GM19193 (cell line): ENCODE results near the gene ATP5PD.

Experiments used
- POLR2A ChIP-seq: IDR thresholded peaks from 4 replicates; pipeline ENCODE4 v1.6.1; 2011; ENCODE audit not compliant: insufficient read depth, insufficient read length; ENCODE audit errors: extremely low read depth

The ATP5PD gene

DNA sequence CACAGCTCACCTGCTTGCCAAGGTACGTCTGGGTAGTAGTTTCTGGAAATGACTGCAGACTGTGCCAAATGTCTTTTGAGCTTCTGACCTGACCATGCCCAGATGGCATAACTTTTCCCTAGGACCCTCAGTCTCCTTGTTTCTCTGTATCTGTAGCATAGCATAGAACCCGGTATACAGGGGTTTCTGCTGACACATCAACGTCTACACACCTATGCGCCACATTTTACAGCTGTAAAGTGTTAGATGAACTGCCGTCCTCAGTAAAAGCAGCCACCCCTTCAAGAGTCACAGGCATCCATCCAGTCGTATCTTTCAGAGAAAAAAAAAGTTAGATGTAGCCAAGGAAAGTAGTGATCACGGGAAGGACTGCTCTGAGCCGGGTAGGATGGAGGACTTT is 17.7 kb upstream of the ATP5PD start:
- TF ChIP-seq POLR2A = no peak

- no peak for TF ChIP-seq POLR2A
These were observed 17.3 kb upstream of the ATP5PD start for GRCh38 chr17:75064040-75064439.

DNA sequence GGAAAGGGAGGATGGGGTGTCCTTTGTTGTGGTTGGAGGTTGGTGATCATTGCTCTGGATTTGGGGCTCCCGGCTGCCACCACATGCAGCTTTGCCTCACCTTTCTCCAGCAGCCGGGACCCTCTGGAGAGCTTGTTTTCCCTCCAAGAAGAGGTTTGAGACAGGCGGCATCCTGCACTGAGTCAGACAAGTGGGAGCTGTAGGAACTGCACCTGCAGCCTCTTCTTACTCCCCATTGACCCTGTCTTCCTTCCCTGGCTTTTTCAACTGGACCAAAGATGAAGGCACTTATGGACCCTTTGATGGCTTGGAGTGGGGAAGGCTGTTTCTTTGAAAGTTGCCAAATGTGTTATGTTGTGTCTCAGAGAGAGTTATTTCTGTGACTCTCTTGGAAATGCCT is 16.9 kb upstream of the ATP5PD start:
- no peak for TF ChIP-seq POLR2A

DNA sequence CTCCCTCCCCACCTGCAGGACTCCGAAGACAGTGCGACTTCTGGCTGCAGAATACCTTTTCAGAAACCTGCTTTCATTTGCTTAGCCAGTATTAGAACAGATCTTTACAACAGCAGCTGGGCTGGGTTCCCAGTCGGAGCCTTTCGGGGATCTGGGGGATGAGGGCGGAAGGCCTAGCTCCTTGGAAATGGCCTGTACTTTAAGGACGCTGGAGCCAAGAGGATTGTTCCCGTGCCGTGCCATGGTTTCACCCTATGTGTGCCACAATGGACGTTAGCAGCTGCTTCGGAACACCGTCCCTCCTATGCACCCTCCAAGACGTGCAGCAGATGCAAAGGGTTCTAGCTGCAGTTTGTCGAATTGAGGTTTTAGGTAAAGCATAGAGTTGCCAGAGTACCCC is 16.4 kb upstream of the ATP5PD start:
- no peak for TF ChIP-seq POLR2A

DNA sequence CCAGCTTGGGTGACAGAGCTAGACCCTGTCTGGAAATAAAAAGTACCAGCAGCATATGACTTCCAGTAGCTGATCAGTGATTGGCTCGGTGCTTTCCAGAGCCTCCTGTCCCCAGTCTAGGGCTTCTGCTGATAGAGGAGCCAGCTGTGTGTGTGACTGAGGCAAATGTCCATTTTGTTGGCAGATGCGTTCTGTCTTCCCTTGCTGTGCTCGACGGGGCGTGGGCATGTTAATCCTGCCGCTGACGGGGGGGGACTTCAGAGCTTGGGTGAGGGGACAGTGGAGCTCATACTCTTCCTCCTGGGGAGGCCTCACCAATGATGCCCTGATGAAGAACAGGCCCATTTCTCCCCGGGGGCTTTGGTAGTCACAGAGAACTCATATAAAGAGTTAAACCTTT is 14.8 kb upstream of the ATP5PD start:
- no peak for TF ChIP-seq POLR2A

- no peak for TF ChIP-seq POLR2A
These were observed 14.3 kb upstream of the ATP5PD start for GRCh38 chr17:75061055-75061438.

- TF ChIP-seq POLR2A = no peak
These were observed 13.8 kb upstream of the ATP5PD start for GRCh38 chr17:75060434-75061054.

DNA sequence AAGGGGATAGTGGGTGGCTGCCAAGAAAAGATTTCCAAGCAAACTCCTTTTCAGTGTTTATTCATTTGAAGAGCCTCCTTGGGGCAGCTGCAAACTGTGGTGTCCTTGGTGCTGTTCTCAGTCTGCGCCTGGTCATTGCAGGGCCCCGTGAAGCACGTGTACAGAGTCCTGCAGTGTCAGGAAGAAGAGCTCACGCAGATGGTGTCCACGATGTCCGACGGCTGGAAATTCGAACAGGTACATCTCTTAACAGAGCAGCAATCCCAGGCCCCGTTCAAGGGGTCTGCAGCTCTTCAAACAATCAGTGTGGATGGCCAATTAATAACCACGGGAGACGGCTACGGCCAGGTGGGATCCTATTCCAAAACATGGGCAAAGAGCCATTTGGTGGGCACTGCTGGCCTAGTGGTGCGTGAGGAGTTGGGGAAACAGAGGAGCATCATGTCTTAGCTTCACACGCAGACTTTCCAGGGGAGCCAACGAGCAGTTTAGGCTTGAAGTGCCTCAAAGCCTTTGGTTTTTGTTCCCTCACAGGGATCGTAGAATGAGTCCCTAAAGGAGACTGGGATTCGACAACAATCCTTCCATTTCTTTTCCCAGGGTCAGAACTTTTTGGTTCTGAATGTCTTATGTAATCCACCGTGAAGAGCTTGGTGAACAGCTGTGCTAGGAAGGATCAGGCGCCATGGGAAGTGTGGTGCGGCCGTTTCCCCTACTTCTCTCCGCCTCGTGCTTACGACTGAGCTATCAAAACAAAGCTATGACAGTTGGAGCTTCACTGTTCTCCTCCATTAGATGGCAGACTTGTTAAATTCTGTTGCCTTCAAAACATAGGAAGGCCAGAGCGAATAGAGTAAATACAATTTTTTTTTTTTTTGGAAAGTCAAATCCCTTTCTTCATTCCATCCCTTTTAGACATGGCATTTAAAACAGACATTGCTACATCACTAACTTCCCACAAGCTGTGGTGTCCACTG is 12.9 kb upstream of the ATP5PD start:
- no peak for TF ChIP-seq POLR2A

- TF ChIP-seq POLR2A = no peak
These were observed 5.2 kb upstream of the ATP5PD start for GRCh38 chr17:75051941-75052340.

DNA sequence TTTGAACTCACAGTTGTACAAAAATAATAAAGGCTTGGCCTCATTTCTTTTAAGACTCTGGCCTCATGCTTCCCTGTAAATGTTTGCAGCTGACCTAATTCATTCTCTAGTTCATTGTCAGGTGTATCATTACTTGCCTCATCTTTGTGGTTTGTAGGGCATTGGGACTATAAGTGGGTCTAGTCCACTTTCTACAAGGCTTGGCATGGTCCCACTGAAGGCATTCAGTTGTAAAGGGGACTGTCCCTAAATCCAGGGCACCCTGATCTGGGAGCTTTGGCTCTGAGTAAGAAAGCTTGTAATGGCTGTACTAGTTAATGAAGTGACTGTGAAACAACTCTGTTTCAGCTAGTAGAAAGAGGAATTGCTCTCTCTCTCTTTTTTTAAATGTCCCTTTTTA is 2.9 kb upstream of the ATP5PD start:
- TF ChIP-seq POLR2A = no peak

GRCh38 chr17:75049057-75049456 is 2.3 kb upstream of the ATP5PD start:
- TF ChIP-seq POLR2A = no peak

DNA sequence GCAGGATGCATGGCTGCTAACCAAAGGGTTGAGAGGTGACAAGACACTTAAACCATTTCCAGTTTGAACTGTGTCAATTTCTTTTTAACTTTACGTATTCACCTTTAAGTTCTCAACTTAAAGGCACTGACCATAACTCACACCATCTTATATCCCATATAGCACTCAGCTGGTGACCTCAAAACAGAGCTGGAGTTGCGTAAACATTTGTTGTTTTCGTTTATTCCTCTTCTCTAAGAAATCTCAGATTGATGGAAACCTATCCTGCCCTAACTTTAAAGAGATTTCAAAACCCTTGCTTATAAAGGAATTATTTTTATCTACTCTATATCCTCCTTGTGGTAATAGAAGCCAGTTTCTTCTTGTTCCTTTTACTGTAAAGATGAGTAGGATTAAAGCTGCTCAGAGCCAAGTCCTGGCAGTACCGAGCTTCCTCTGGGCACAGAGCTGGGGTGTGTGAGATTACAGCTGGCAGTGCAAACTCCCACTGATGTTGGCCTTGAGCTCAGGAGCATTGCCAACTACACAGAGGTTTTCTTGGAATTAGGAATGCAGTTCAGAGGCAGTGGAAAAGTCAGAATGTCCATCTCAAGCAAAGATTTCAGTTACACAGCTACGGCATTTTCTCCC is 1.6 kb upstream of the ATP5PD start:
- no peak for TF ChIP-seq POLR2A

DNA sequence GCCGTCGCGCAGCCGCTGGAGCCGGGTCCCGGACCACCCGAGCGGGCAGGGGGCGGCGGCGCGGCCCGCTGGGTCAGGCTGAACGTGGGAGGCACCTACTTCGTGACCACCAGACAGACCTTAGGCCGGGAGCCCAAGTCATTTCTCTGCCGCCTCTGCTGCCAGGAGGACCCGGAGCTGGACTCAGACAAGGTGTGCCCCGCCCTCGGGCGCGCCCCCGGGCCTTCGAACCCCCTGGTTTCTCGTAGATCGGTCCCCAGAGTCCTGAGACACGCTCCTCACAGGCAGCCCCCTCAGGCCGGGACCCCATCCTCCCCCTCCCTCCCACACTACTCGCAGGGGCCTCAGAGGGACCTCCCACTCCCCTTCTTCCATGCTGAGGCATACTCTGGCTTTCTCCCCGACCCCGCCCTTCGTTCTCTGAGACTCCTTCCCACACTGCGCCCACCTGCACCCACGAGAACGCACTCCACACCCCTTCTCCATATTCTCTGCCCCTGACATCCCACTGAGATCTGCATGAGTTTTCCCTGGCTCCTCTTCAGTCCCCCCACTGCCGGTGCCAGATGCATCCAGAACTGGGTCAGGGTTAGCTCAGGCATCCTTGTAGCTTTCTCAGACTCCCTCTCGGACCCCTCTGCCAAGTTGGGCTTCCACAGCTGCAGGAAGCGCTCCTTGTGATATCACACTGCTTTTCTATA is 779 bp upstream of the ATP5PD start:
- no peak for TF ChIP-seq POLR2A

- TF ChIP-seq POLR2A = no peak
These were observed 2.1 kb downstream of the ATP5PD start for GRCh38 chr17:75044716-75045115.

- TF ChIP-seq POLR2A = no peak
These were observed 5.0 kb downstream of the ATP5PD start for GRCh38 chr17:75041656-75042280.
